ENCODE data around the gene FOXQ1. TPM values are rescaled to one million over a fixed set of nuclear protein-coding genes. Genes with fewer than 3 reads are reported as not detected.

The FOXQ1 gene, protein sequence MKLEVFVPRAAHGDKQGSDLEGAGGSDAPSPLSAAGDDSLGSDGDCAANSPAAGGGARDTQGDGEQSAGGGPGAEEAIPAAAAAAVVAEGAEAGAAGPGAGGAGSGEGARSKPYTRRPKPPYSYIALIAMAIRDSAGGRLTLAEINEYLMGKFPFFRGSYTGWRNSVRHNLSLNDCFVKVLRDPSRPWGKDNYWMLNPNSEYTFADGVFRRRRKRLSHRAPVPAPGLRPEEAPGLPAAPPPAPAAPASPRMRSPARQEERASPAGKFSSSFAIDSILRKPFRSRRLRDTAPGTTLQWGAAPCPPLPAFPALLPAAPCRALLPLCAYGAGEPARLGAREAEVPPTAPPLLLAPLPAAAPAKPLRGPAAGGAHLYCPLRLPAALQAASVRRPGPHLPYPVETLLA
- not detected in 2 replicates for polyA plus RNA-seq (2014; cell fraction: cytosol; rRNA removed)
- not detected in 2 replicates for polyA plus RNA-seq (2014; cell fraction: nucleus; rRNA removed)

- DNase-seq (ENCODE audit: low spot score): no peak
Observed at GRCh38 chr6:1311400-1312202, at the start of gene FOXQ1. Gene FOXQ1, plus strand, starts transcription at chr6:1312098. Its CDS starts 607 bp downstream, at chr6:1312705.

DNA sequence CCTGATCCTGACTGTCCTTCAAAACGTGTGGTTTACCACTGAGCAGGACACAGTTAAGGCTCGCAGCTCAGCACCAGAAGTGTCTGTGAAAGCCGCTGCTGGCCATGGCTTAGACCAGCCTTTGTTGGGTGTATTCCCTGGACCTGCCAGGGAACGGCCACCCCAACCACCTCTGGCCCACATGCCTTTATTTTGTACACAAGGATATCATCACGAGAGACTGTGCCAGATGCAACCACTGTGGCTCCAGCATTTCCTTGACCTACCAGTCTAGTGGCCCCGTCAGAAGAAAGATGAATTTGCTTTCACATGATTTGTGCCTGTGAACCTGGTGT, 49.2 kb upstream of the FOXQ1 start:
- DNase-seq (ENCODE audit: low spot score): no peak

- DNase-seq (ENCODE audit: low spot score): no peak
Observed at GRCh38 chr6:1263039-1263849, 48.7 kb upstream of the FOXQ1 start.

DNA sequence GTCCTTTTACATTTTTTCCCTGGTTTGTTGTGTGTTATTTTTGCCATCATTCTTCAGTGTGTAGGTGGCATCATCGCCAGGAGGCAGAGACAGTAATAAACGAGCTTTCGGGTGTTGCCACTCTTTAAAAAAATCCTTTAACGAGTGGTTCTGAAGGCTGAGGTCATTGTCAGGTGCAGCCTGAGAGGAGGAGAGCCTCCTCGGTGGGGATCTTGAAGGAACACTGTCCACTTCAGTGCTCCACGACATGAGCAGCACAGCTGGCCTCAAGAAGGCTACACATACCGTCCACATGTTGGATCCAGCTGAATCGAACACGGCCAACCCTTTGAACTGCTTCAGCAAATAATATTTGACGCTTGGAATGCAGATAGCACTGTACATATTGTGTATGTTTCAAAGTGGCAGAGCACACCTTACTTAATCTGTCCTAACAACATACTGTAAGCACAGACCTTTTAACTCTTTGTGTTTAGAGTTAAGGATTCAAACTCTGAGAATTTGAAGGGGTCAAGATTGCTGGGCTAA, 48.0 kb upstream of the FOXQ1 start:
- DNase-seq (ENCODE audit: low spot score): no peak

DNA sequence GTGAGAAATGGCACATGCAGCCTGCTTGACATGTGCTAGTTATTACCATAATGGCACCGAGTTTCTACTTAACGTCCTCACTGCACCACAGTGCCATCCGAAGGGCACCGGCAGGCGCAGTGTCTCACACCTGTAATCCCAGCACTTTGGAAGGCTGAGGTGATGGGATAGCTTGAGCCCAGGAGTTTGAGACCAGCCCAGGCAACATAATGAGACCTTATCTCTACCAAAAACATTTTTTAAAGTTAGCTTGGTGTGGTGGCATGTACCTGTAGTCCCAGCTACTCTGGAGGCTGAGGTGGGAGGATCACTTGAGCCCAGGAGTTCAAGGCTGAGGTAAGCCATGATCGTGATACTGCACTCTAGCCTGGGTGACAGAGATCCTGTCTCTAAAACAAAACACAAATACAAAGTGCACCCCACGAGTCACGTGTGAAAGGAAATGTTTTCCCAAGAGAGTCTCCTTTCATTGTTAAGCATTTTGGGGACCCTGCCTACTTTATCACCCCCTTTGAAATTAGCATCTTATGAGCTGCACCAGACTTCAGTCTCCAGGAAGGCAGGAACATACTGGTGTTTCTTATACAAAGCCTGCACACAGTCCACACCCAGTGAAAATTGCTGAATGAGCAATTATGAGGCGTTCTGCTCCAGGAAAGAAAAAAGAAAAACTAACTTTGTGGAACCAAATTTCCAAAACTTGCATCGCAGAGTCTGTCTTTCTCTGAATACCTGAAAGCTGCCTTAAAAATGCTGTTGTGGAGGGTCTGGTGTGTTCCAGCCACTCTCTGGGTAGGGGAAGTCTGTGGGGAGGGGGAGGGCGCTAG, 47.1 kb upstream of the FOXQ1 start:
- no peak for DNase-seq (ENCODE audit: low spot score)

DNA sequence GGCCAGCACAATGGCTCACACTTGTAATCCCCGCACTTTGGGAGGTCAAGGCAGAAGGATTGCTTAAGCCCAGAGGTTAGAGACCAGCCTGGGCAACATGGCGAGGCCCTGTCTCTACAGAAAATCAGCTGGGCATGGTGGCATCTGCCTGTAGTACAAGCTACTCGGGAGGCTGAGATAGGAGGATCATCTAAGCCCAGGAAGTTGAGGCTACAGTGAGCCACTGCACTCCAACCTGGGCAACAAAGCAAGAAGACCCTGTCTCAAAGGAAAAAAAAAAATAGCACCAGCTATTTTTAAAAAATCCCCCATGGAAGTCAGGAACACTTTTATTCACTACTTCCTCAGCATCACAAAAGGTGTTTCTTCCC, 45.2 kb upstream of the FOXQ1 start:
- DNase-seq (ENCODE audit: low spot score): no peak

- no peak for DNase-seq (ENCODE audit: low spot score)
Observed at GRCh38 chr6:1267057-1267732, 44.7 kb upstream of the FOXQ1 start.

DNA sequence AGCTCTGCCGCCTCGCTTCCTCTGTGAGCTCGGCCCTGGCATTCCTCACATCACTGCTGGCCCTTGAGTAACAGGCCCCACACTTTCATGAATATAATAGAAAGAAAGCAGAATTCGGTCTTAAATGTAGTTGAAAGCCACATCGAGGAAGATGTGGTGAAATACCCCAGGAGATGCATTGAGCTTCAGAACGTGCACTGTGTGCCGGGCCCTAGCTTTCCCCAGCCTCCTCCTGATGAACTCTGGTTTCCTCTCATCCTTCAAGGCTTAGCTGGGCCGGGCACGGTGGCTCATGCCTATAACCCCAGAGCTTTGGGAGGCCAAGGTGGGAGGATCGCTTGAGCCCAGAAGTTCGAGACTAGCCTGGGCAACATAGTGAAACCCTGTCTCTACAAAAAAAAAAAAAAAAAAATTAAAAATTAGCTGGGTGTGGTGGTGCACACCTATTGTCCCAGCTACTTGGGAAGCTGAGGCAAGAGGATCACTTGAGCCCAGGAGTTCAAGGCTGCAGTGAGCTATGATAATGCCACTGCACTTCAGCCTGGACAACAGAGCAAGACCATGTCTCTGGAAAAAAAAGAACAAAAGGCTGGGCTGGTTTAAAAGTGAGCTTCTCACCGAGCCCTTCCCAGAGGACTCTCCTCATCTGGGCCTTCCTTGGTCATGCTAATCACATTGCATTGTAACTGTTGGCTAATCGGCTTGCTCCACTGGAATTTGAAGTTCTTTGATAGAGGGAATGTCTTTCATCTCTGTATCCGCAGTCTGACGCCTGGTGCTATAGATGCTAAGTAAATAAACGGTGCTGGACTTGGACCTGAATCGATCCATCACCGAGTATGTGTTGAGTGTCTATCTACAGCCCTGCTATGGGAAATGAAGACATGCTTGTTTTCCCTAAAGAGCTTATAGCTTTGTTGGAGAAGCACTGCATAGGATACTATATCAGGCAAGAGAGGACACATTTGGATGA, 43.8 kb upstream of the FOXQ1 start:
- DNase-seq (ENCODE audit: low spot score): no peak

- DNase-seq (ENCODE audit: low spot score): no peak
Observed at GRCh38 chr6:1271071-1271763, 40.7 kb upstream of the FOXQ1 start.

DNA sequence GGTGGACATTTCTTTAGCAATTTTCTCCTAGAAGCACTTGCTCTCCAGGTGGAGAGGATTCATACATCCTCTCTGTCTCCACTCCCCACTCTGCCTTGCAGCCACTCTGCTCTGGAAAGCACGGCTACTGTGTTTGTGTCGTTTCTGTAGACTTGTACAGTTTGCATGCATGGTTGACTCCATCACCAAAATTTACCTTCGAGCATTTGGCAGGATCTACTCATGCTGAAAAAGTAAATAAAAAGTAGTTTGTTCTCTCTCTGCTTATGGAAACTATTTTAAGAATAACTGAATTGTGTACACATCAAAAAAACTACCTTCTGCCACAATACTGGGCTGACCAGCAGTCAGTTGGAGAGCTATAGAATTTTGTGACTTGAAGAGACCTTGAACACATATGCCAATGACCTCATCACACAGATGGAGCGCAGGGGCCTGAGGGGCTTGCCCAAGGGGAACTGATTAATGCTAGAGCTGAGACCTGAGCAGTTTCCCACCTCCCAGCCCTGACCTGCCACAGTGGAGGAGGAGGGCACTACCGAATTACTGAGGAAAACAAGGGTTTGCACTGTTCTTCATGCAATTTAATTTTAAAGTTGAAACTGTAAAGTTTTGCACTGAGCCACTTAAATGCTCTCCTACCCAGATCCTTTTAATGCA, 33.7 kb upstream of the FOXQ1 start:
- no peak for DNase-seq (ENCODE audit: low spot score)

DNA sequence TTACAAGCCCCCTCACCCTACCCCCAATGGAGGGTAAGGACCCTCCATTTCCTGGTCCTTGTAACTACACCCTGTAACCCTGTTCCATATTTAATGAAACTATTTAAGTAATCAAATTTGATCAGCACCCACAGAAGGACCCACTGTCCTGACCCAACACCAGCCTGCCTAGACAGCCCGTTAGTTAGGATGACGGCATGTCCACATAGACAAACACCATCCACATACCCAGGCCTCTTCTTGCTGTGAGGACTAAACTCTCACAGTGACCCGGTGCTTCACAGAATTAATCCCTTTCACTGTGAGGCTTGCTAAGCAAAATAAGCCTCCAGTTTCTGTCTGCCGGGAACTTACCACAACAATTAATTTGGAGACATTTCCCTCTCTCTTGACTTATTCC, 32.8 kb upstream of the FOXQ1 start:
- DNase-seq (ENCODE audit: low spot score): no peak

DNA sequence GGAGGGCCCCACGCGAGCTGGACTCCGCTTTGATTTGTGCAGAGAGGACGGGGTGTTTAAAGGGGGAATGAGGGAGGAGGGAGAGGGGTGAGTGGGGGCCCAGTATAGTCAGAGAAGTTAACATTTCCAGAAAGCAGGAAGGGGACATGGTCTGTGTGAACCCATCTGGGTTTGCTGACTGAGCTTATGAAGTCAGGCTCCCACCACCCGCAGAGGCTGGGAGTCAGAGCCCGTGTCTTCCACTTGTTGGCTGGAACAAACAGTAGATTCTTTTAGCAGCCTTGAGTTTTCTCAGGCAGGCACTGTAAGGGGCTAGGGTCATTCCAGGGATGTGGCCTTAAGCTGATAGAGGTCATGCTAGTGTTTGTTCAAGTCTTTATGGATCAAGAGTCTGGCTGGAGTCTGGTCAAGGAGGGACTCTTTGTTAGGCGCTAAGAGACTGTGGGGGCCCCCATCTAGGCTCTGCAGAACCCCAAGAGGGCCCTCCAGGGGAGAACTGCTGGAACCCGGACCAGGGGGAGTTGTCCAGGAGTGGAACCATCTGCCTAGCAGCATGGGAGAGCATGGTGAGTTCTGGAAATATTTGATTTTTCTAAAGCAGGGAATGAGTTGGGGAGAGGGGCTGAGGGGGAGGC, 31.1 kb upstream of the FOXQ1 start:
- DNase-seq (ENCODE audit: low spot score): no peak

GRCh38 chr6:1281746-1282145, 30.2 kb upstream of the FOXQ1 start:
- DNase-seq (ENCODE audit: low spot score): no peak

DNA sequence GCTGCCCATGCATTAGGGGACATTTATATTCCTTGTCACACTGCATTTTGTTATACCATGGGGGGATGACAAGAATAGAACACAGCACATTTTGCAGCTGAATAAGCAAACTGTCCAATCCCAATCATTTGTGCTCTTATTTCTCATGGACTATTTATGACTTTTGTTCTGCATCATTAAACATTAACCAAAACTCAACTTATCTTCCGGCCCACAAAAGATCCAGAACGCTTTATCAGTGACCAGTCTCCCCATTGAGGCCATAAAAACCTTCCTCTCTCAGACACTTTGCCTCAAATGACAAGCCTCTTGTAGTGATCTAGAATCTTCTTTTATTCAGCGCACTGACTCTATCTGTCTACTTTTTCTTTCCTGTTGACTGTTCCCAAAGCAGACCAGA, 28.4 kb upstream of the FOXQ1 start:
- no peak for DNase-seq (ENCODE audit: low spot score)

DNA sequence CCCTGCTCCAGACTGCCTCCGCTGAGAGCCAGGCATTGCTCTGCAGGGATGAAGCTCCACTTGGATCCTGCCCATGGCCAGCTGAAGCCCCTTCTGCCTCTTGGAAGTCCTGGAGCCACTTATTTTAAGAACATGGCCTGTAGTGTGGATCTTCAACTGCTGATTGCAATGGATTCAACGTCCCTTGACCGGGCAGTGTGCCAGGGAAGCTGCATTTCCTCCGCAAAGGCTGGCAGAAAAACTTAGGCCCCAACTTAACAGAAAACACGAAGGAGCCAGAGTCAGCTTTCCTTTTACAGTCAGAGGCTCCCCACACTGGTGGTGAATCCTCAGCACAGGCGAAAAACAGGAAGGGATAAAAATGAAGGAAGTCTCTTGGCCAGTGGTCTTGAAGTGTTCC, 26.3 kb upstream of the FOXQ1 start:
- DNase-seq (ENCODE audit: low spot score): no peak

- no peak for DNase-seq (ENCODE audit: low spot score)
Observed at GRCh38 chr6:1285956-1286355, 25.9 kb upstream of the FOXQ1 start.

DNA sequence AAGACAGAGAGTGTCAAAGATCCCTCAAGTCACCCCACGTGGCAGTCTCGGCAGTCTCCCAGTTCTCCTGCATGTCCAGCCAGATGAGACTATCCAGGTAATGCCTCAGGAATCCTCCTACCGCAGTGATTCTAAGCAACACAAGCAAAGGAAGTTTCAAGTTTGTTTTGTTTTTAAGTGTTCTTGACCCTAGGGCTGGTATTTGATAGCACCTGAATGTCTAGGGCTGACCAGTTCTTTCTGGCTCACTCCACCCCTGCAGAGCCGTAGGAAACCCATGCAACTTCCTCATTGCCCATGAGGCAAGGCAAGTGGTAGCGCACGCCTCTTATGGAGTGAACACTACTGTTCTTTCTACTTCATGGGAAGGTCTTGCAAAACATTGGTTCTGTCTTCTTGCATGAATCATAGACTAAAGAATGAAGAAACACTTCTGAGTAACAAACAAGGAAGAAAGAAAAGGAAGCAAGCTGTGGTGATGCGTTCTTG, 24.8 kb upstream of the FOXQ1 start:
- DNase-seq (ENCODE audit: low spot score): no peak
